Measurements from ENCODE around the gene ZNF423.

DNA sequence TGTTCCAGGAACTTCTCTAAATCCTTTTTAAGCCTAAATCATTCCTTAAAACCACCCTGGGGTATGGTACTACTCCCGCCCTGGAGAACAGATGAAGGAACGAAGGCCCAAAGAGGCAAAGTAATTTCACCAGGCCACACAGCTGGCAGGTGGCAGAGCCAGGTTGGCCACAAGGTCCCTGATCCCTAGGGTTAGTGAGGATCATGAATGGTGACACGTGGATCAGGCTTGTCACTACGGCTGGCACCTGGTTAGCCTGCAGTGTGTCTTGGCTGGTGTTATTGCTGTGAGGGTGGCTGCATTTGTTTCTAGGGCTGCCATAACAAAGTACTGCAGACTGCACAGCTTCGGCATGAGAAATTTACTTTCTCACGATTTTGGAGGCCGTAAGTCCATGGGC, 26.0 kb upstream of the ZNF423 start:
- TF ChIP-seq, protein P1, sequence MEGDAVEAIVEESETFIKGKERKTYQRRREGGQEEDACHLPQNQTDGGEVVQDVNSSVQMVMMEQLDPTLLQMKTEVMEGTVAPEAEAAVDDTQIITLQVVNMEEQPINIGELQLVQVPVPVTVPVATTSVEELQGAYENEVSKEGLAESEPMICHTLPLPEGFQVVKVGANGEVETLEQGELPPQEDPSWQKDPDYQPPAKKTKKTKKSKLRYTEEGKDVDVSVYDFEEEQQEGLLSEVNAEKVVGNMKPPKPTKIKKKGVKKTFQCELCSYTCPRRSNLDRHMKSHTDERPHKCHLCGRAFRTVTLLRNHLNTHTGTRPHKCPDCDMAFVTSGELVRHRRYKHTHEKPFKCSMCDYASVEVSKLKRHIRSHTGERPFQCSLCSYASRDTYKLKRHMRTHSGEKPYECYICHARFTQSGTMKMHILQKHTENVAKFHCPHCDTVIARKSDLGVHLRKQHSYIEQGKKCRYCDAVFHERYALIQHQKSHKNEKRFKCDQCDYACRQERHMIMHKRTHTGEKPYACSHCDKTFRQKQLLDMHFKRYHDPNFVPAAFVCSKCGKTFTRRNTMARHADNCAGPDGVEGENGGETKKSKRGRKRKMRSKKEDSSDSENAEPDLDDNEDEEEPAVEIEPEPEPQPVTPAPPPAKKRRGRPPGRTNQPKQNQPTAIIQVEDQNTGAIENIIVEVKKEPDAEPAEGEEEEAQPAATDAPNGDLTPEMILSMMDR (IDR thresholded peaks at IDR 0.05) = no peak
- TF ChIP-seq POLR2AphosphoS5 (IDR thresholded peaks at IDR 0.05; ENCODE audit: low read depth, low read length) = no peak
